T-helper 2 cell (primary cell): ENCODE results near the gene PCBP3.
"Not testable (repeated sequence)": the region's sequence is repeated elsewhere in the genome, so short reads cannot be mapped to it uniquely, and the experiment has no call there.

Source experiments
- DNase-seq, 5 experiments: peaks; one replicate each; pipeline versions ENCODE4 v3.0.0 to v3.0.0-alpha.2; 2012 to 2022

Gene PCBP3

DNA sequence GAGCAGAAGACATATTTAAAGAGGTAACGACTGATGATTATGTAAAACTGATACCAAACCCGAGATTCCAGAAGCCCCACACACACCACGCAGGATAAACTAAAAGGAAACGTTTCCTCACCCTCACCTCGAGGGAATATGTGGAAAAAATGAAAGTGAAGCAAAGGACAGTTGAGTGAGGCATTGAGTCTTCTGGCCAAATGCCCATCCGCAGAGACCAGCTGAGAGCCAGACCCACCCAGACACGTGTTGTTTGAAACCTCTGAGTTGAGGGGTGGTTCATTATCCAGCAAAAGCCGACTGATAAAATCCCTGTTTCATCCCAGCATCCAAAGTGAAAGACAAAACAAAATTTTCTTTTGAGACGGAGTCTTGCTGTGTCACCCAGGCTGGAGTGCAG, 29.6 kb upstream of the PCBP3 start:
- DNase-seq: no peak

GRCh38 chr21:45615145-45615711, 28.3 kb upstream of the PCBP3 start:
- peak; percentile 72 to 92 (median 77) for DNase-seq

DNA sequence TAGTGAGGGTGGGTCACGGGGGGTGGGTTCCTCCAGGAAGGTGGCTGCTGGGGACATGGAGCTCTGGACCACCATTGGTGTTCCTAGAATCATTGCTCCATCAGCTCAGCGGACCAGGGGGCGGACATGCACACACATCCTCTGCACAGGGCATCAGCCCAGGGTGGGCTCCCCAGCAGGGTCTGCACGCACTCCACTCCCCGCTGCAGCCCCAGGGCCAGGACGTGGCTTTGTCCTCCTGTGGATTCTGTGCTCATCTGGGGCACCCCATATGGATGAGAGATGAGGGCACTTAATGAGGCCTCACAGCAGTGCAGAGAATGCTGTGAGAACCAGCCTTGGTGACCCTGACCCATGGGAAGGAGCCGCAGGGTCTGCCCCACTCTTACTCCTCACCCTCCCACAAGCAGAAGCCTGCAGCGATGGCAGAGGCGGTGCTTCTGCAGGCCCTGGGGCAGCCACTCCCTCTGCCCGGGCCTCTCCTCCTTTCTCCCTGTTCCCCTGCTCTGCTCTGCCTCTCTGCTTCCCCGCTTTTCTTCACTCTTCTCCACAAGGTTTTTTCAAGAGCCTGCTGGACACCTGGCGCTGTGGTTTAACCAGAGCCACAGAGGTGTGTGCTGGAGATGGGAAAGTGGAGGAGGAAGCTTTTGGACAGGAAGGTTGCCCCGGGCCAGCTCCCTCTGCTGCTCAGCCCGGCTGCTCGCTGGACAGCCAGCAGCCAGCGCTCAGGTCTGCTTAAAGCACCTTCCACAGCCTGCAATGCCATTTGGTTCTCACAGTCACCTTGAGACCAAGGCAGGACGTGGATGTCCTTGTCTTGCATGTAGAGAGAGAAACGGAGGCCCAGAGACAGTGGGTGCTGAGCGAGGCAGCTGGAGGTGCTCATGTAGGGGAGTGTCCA, 26.3 kb upstream of the PCBP3 start:
- no peak for DNase-seq

DNA sequence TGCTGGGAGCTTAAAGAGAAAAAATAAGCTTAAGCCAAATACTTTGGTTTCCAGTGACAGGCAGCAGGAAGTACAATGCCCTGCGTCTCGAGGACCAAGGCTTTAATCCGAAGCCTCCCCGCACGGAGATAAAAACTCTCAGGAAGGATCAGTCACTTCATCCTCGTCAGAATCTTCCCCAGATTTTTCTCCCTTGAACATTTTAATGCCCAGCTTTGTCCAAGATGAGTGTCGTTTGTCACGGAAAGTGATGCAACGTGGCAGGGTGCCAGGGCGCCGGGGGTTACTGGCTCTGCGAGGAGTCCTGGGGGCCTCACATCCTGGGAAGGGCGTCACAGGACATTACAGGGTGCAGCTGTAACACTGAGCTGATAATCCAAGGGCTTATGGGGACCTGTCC, 25.2 kb upstream of the PCBP3 start:
- no peak for DNase-seq

DNA sequence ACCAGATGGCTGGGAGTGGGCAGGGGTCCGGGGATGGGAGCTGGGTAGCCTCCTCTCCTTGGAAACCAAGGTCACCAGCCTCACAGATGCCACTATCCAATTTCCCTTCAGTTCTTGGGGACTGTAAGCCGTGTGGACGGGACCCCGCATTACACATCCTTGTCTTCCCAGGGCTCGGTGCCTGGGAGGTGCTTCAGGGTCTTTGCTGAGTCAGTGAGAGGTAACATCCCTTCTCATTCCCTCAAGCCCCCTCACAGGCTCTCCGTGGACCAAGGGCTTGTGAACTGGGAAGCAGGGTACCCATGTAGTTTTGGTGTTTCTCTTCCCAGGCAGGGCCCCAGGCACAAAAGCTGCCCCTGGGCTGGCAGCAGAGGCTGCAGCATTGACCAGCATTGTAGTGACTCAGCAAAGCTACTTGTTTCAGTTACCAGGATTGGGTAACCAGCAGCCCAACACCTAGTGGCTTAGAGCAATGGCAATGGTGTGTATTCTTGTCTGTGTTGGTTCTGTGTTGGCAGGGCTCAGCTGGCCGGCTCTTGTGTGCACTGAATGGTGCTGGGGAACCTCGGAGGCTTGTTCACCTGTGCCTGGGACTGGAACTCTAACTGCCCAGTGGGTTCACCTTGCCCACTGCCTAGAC, 24.6 kb upstream of the PCBP3 start:
- DNase-seq: no peak

DNA sequence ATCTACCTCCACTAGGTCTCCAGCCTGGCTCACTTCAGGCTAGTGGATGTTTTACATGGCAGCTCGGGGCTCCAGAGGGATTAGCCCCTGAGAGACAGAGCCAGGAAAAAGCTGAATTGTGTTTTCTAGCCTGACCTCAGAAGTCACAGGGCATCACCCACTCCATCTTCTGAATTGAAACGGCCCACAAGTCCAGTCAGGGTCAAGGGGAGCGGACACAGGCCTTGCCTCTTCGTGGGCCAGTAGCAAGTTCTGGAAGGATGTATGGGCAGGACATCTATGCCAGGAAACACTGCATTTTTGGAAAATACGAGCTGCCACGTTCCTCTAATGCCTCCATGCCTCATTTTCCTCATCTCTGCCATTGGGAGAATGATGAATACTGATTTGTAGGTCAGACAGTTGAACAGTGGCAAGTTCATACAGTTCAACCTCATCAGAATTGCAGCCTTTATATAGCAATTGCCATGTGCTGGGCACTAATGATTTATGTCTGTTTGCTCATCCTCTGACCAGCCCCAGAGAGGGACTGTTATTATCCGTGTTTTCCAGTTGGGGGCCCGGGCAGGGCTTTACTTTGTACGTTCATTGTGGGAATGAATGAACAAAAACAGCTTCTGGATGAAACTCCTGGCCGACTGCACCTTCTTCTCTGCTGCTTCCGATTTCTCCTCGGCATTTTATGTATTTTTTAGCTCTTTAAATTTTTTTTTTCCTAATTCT, 23.2 kb upstream of the PCBP3 start:
- no peak for DNase-seq

DNA sequence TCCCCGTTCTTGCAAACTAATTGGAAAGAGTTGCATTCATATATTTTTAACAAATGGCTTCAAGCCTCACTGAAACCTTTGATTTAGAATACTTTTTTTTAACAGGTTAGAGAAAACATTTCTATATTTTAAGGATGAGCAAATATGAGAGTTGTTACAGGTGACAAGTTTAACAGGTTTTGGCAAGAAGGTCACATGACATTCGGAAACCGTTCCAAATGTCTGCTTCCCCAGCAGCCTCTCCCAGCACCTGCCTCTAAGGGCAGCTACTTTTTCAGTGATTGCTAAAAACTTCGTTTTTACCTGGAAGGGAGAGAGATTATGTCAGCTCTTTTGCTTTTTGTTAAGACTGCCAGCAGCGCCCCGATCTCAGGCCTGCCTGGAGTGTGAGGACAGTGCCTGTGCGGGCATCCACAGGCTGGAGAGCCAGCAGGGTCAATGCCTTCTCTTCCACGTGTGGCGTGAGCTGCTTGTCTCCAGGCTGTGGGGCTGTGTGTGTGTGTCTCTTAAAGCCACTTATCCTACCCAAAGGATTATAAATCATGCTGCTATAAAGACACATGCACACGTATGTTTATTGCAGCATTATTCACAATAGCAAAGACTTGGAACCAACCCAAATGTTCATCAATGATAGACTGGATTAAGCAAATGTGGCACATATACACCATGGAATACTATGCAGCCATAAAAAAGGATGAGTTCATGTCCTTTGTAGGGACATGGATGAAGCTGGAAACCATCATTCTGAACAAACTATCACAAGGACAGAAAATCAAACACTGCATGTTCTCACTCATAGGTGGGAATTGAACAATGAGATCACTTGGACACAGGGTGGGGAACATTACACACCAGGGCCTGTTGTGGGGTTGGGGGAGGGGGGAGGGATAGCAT, 21.8 kb upstream of the PCBP3 start:
- DNase-seq: not testable (repeated sequence)

DNA sequence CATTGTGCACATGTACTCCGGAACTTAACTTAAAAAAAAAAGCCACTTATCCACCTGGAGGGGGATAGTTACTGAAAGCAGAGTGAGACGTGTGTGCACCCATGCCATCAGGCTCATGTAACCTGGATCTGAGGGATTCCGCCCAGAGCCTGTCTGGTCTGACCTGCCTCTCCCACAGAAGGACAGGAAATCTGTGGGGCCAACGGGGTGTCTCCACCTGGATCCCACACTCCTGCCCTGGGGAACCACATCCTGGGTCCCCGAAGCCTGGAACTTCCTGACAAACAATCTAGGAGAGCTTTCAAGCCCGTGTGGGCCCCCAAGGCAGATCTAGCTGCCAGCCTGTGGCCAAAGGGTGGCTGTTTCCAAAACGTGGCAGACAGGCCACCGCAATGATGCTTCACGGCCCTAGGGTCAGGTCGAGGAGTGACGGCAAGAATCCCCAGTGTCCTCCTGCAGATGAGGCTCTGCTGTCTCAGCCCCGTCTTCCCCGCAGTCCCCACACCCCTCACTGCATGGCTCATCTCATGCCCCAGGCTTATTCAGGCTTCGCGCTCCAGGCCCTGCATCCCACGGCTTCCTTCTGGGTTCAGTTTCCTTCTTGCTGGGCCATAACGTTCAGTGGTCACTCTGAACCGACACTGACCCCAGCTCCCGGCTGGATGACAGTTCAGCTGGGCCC, 21.0 kb upstream of the PCBP3 start:
- DNase-seq: no peak

DNA sequence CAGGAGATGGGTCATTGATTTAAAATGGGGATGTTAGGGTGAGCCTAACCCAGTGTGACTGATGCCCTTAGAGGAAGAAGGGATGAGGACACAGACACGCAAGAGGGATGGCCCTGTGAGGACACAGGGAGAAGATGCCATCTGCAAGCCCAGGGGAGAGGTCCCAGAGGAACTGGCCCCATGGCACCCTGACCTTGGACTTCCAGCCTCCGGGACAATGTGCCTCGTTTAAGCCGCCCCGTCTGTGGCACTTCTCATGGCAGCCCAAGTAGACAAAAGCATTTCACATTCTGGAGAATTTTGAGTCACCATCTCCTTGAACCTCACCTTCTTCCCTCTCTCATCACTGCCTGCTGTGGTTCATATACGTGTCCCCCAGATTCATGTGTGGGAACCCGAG, 20.1 kb upstream of the PCBP3 start:
- no peak for DNase-seq

DNA sequence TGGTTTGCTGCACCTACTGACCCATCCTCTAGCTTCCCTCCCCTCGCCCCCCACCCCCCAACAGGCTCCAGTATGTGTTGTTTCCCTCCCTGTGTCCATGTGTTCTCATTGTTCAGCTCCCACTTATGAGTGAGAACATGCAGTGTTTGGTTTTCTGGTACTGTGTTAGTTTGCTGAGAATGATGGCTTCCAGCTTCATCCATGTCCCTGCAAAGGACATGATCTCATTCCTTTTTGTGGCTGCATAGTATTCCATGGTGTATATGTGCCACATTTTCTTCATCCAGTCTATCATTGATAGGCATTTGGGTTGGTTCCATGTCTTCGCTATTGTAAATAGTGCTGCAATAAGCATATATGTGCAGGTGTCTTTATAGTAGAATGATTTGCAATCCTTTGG, 17.4 kb upstream of the PCBP3 start:
- not testable (repeated sequence) for DNase-seq

DNA sequence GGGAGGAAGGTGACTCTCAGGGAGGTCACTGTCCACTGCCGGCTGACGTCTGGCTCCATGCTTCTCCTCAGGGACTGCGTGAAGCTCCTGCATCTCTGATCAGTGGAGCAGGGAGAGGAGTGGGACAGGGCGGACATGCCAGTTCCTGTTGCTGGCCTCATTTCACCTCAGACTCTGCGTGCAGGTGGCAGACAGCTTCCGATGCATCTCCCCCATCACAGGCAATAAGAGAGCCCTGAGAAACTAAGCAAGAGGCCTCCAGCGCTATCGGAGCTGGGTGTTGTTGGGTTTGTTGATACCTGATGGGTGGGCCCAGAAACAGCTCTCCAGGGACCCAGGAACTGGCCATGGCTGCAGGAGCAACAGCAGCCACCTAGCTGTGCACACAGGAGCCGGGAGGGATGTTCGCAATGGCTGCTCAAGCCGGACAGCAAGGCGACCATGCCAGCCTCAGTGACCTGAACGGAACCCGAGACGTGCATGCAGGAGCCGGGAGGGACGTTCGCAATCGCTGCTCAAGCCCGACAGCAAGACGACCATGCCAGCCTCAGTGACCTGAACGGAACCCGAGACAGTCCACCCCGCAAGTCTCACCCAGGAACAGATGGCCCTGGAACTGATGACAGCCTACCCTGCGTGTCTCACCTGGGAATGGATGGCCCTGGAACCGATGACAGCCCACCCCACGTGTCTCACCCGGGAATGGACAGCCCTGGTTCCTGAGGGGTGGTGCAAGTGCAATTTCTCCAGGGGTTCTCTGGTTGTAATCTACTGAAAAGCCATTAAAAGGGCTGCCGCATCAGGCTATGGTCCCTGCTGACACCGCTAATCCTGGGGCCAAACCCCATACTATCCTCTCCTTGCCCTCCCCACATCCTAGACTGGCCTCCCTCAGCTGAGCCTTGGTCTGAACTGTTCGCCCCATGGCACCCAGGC, 14.2 kb upstream of the PCBP3 start:
- no peak for DNase-seq

DNA sequence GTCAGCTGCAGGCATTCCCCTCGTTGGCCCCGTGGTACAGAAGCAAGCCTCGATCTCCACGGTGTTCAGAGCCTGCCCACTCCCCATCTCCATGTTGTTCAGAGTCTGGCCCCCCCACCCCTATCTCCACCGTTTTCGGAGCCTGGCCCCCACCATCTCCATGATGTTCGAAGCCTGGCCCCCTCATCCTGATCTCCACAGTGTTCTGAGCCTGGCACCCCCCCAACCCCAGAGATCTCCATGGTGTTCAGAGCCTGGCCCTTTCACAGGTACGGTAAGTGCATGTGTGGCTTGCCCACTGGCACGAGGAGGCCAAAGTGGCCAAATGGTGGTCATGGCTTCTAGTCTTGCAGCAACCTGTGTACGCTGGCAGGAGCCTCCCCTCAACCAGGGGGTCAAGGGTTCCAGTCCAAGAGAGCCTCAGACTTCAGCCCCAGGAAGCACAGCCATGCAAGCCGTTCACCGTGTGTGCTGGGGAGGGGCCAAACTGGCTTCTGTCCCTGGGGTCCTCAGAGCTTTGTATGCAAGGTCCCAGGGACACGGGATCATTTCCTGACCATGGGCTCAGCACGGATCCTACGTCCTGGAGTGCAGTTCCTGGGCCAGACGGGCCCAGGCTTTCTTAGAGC, 13.3 kb upstream of the PCBP3 start:
- no peak for DNase-seq

- no peak for DNase-seq
Observed at GRCh38 chr21:45630876-45631275, 12.6 kb upstream of the PCBP3 start.

- DNase-seq: no peak
Observed at GRCh38 chr21:45631540-45631939, 12.0 kb upstream of the PCBP3 start.

- no peak for DNase-seq
Observed at GRCh38 chr21:45632160-45632559, 11.4 kb upstream of the PCBP3 start.

GRCh38 chr21:45632637-45633251, 10.8 kb upstream of the PCBP3 start:
- no peak for DNase-seq

DNA sequence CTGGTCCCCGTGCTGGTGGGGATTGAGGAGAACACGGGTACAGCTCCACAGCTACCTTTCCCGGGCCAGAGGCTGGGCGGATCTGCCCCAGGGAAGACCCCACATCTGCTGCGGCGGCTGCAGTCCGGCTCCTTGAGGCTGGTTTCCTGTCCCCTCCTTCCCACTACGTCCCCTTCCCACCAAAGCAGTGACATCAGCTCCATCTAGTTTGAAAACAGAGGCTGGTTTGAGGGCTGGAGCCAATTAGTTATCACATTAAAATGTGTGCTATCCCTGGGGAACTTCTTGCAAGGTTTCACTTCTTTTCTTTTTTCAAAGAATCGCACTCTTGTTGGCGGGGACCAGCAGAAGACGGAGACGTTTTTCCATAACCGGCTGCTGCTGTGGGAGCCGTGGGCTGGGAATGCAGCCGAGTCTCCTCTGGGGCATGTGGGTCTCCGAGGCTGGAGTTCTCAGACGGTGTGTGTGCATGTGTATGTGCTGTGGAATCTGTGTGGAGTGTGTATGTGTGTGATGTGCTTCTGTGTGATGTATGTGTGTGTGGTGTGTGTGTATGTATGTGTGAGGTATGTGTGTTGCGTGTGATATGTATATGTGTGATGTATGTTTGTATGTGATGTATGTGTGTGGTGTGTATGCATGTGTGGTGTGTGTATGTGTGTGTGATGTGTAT, 8.9 kb upstream of the PCBP3 start:
- DNase-seq: no peak

DNA sequence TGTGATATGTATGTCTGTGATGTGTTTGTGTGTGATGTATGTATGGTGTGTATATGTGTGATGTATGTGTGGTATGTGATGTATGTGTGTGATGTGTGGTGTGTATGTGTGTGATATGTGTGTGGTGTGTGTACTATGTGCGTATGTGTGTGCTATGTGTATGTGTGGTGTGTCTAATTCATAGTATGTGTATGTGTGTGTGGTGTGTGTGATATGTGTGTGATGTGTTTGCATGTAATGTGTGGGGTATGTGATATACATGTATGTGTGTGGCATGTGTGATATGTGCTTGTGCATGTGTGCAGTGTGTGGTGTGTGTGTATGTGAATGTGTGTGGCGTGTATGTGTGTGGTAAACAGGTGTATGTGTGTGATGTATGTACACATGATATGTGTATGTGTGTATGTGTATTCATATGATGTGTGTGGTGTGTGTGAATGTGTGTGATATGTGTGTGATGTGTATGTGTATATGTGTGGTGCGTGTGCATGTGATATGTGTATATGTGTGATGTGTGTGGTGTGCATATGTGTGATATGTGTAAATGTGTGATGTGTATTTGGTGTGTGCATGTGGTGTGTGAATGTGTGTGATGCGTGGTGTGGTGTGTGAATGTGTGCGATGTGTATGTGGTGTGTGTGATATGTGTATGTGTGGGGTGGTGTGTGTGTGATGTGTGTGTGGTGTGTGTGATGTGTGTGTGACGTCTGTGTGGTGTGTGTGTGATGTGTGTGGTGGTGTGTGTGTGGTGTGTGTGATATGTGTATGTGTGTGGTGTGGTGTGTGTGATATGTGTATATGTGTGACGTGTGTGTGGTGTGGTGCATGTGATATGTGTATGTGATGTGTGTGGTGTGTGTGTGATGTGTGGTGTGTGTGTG, 8.0 kb upstream of the PCBP3 start:
- no peak for DNase-seq
